Measurements from ENCODE around the gene PPARA.

Gene PPARA

DNA sequence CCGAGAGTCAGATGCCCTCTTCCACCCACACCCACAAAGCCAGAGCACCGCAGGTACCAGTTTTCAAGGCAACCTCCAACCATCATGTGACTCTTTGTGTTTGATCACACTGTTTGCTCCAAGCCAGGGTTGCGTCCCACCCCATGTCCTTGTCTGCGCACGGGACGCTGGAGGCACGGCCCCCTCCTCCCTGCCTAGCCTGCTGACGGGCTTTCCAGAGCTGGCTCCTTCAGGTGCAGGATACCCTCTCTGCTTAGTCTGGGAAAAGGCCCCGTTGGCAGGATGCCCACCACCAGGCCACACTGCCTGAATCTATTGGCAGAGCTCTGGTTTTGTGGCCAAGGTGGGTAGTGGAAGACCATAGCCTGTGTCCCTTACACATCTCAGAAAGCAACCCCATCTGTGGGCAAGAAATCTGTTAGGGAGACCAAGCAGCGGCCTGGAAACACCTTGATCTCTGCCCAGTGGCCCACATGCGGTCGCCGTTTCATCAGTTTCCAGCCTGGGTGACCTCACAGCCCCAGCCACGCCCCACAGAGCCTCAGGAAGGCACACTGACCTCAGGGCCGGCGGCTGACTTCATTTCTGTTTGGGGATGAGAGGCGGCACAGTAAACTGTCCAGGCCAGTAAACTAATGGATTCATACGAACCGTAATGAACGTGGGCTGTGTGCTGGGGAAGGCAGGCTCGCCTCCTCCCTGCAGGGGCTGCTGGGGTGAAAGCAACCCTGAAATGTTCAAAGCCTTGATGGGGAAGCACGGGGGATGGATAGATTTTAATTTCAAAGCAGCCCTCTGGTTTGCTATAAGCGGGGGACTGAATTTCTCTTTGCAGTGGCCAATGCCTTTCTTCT, 73.9 kb downstream of the PPARA start:
- no peak for DNase-seq

DNA sequence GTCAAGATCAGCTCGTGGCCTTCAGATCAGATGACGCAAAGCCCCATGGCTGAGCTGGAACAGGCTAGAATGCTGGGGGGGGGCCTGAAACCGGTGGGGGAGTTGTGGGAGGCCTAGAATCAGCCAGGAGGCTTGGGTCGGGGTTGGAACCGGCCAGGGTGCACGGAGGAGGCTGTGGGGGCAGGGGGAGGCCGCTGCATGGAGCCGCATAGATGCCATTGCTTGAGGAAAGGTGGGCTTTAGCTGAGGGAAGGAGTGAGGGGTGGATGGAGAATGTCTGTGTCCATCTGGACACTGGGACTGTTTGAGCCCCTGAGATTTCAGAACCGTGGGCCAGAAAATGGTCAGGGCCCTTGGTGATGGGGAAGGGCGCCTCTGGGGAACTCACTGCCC, 74.6 kb downstream of the PPARA start:
- DNase-seq: no peak

DNA sequence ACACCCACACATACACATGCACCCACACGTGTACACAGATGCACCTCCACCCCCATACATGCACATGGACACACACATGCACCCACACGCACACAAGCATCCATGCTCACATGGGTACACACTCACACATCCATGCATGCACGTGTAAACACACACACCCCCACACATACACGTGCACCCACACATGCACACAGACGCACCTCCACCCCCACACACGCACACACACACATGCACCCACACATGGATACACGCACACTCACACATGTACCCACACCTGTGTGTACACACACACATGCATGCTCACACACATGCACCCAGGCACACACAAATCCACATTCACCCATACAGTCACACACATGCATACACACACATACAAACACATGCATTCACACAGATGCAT, 75.3 kb downstream of the PPARA start:
- no peak for DNase-seq

DNA sequence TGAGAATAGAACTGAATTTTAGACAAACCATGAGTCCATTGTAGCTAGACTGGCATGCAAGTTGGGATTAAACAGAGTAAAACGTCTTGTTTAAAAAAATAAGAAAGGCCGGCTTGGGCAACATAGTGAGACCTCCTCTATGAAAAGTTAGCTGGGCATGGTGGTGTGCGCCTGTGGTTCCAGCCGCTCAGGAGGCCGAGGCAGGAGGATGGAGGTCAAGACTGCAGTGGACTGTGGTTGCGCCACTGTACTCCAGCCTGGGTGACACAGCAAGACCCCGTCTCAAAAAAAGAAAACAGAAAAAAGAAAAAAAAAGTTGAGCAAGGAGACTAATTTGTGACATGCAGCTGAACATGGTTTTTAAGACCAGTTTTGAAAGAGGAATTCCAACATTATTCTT, 76.3 kb downstream of the PPARA start:
- no peak for DNase-seq

DNA sequence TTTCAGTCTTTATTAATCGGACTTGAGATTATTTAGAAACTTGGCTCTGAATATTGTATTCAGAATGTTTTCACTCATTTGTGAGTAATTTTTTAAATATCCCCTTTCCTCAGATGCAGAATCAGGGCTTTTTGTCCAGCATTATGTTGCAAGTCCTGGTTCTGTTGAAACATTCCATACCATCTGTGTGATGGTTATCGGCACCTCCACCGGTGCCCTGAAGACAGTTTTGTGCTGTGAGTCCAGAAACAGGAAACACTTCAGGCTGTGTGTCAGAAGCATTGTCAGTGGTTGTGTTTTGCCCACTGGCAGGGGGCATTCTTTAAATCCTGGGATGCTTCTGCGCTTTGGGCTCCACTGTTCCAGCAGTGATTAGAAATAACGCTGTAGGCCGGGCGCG, 79.4 kb downstream of the PPARA start:
- no peak for DNase-seq

DNA sequence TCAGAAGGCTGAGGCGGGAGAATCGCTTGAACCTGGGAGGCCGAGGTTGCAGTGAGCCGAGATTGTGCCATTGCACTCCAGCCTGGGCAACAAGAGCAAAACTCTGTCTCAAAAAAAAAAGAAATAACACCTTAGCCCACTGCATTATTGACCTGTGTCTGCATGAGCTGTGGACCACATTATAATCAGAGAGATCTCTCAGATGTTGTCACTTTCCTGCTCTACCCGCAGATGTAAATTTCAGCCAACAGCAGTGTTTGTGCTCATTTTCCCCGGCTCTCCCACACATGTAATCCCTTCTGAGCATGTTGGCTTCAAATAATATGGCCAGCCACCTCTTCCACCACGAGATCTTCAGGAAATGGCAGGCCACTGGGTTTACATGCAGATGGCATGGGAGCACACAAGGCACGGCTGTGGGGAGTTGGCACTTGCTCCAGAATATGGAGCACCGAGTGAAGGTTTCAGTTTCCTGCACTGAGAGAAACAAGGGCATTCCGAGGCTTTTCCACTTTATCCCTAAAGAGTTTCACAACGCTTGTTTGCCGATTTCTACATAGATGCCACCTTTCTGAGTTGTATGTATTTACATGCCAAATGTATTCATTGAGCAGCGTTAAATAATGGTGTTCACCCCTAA, 80.1 kb downstream of the PPARA start:
- DNase-seq: no peak

DNA sequence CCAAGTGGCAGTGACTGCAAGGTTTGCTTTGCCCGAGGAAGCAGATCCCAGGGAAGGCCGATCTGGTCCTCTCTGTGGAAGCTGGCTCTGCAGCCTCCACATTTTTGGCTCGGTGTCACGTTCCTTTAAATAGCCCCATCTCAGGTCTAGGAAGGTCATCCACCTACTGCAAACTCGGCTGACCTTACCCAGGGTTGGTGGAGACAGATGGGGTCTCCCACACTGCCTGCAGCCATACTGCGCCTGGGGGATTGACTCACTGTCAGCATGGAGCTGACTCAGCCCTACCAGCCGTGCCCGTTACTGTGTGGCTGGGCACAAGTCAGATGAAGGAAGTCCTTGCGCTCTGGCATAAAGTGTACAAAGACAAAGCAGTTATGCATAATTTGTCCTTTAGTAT, 82.9 kb downstream of the PPARA start:
- DNase-seq: no peak

DNA sequence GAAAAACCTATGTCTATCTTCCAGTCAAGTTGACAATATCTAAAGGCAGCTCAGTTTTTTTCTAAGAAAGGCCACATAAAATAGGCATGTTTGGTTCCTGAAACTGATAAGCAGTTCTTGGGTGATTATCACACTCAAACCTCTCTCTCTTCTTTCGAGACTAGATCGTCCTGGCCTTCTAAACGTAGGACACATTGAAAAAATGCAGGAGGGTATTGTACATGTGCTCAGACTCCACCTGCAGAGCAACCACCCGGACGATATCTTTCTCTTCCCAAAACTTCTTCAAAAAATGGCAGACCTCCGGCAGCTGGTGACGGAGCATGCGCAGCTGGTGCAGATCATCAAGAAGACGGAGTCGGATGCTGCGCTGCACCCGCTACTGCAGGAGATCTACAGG, 84.6 kb downstream of the PPARA start:
- DNase-seq: no peak

DNA sequence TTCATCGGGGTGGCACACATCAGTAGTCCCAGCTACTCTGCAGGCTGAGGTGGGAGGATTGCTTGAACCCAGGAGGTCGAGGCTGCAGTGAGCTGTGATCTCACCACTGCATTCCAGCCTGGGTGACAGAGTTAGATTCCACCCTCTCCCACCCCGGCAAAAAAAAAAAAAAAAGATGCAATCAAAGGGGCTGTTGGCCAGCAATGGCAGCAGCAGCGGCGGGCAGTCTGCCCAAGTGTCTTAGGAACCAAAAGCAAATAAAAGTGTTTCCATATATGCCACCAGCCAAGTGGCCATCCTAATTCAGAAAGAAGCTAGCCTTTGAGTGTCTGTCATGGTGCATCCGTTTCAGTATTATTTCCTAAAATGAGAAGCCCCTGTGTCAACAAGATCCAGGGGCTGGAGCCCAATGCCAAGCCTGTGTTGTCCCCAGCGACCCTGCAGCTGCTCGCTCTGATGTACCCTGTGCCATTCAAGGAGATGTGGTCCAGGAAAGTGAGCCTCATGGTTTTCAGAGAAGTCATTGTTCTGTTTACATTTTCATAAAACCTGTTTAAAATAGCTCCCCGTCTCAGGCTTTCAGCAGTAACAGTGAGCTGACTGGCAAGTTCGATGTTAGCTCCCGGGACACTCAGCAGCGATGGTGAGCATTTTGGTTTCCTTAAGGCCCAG, 87.3 kb downstream of the PPARA start:
- DNase-seq: no peak

DNA sequence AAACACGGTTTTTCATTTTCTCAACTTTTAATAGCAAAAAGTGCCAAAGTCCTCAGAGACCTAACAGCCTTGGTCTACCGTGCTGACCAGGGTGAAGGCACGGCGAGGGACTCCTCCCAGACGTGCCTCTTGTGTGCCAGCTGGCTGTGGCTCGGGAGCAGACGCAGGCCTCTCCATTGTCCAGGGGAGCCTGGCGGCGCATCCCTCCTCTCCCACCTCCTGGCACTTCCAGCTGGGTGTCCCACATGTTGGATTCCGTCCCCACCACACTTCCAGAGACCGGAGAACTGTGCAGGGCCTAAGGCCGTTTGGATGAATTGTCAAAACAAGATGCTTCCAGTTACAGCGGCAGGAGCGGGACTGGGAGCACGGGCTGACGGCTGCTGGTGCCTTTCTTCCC, 88.2 kb downstream of the PPARA start:
- DNase-seq: no peak

DNA sequence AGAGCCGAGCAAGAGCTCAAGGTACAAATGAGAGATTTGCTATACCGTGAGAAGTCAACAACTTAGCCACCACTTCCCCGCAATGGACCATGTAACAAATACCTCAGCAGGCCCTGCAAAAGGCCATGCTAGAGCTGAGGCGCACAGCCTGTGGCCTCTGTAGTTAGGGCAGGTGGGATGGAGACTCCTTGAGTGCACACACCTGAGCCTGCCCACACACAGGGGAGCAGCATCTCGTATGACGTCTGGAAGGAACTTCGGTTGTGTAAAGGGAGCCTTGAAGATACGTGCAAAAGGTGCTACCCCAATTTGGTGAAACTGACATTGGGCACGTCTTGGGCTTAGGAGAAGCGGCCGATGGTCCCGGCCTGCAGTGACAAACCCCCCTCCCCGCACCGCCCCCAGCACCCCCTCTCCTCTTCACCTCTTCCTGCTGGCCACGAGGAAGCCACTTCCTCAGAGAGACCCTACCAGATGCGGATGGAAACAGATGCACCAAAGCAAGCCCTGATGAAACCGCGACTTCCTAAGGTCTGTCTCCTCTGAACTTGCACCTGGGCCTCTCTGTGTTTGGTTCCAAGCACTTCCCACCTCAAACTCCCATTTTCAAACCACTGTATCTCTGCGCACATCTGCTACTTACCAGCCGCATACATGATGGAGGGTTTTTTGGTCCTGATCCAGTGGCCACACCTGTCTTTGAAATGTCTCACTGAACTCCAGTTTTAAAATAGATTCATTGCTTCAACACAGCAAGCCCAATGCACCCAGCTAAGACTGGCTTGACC, 89.1 kb downstream of the PPARA start:
- no peak for DNase-seq

DNA sequence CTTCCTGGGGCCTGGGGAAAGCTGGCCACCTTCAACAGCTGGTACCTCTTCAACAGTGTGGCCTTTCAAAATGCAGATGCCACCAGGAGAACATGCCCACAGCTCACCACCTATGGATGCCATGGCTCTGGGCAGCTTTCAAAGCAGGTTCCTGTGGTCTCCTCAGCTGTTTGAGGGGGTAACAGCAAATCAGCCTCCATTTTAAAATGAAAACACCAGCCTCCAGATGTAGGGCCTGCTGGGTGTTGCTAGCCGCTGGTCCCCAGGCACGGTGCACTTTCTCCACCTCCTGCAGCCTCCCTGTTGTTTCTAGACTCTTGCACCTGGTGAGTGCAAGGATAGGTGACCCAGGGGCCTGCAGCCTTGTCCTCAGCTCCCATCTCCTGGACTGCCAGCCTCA, 89.7 kb downstream of the PPARA start:
- no peak for DNase-seq

DNA sequence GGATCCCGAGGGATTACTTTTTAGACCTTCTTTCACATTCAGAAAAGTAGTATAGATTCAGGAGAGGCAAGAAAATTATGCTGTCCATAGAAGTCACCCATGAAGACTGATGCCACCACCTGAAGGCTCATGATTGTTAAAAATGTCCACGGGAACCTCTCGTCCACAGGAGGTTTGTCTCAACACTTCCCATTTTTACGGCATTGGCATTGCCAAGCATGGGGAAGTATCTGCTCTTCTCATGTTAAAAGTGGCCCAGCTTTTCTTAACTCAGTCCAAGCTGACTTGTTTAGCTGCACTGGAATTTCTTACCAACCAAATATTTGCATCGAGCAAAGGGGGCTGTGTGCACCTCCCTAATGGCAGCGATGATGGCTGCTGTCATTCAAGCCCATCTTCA, 90.2 kb downstream of the PPARA start:
- no peak for DNase-seq

DNA sequence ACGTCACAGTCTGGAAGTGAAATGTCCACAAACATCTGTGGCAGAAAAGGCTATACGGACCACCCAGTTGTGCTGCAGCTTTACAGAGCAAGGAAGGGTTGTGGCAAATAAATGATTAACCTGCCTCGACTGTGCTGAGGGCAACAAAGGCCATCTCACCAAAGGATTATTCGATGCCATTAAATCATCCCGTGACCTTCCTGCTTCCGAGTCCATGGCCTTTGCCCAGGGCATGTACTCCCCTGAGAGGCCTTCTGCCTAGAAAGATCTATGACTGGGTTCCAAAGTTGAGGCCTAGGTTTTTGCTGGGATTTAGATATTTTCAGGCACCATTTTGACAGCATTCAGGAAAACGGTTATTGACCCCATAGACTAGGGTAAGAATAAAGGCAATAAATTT, 90.6 kb downstream of the PPARA start:
- no peak for DNase-seq

DNA sequence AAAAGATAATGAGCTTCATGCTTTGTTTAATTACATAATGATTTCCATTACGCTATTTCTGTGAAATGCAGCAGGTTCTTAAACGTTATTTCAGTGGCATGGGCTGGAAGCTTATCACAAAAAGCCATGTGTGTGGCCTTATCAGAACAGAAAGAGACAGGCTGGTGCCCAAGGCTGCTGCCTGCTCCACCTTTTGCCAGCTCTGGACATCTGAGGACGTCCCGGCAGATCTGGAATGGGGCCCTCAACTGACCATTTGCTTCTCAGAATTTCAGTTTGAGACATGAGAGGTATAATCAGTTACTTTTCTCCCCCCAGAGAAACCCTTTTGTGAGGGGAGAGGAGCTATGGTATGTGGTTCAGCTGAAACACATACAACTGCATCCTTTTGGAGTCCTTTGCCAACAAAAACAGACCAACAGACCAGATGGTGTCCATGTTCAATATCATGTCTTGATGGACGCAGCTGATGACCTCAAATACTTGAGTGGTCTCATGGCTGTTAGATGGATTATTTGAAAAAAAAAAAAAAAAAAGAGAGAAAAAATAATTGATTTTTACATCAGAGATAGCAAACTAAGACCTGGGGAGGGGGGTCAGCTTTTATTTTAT, 91.2 kb downstream of the PPARA start:
- no peak for DNase-seq

DNA sequence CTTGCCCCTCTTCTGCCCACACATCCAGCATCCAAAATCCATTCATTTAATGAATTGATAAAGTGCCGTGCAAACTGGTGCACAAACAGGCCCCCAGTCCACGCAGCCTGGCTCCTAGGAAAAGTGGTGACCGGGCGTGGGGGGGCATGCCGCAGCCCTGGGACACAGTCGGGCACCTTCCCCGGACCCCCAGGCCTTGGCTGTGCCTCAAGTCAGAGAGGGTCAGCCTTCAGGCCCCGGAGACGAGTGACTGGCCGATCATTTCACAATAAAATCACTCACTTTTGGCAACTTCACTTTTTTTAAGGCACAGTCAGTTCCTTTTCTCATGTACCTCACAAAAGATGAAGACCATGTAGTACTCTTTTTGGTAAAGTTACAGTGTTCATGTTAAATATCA, 91.8 kb downstream of the PPARA start:
- no peak for DNase-seq

DNA sequence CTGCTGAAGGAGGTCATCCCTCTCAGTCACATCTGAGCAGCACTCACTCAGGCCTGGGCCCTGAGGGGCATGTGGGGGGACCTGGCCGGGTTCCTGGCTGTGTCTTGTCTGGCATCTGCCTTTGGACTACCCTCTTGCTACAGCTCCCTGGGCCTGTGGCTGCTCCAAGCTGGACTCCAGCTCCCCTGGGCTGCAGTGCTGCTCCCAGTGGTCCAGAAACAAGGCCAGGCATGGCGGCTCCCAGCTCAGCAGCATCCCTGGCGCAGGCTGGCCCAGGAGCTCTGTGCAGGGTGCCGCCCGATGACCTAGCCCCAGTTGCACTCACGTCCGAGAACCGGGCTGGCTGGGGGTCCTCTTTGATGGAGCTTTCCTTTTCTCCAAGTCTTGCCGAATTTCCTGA, 94.4 kb downstream of the PPARA start:
- no peak for DNase-seq

DNA sequence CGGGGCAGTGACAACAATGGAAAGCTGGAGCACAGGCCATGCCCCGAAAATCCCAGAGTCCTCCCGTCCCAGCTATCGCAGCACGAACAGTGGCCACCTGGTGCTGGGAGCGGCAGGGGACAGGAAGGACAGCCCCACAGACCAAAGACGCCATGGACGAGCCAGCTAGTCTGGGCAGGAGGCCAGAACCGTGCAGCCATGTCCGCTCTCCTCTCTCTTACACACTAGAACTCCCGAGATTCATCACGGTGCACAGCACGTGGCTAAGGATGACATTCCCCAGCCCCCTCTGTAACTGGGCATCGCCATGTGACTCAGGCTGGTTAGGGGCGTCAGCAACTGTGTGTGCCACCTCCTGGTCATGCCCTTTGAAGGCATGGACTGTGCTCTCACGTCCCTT, 95.2 kb downstream of the PPARA start:
- DNase-seq: no peak

DNA sequence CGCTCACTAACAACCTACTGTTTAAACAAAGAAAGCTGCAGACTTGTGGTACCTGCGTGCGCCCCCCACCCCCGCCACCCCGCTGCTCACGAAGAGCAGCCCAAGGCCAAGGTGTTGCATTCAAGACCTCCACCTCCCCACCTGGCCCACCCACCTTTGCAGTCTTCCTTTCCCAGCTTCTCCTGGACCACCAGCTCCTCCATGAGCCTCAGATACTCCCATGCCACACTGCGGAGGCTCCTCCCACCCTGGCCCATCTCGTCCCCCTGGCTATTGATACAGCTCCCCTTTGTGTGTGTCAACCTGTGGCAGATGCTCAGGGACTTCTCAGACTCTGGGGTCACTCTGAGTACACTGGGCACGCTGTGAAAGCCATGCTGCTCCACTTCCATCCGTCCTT, 95.9 kb downstream of the PPARA start:
- no peak for DNase-seq

DNA sequence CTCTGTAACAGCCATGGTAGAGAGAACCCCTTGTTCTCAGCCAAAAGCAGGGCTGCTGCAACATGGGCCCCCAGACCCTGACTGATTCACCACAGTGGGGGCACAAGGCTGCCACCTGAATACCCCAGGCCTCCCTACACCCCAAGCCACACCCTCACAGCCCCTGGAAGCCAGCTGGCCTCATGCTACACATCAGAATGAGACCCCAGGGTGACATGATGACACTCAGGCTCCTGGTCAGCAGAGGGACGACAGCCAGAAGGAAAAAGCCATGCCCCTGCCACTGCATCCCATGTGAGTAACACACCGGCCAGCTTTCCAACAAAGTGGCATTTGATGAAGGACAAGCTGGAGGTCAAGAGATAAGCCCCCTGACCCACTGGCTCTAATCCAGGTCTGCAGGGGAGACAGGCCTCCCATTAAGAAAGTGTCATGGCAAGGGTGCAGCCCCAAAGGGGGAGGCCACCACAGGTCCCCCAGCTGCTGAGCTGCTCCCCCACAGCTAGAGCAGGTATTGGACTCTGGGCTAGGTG, 97.2 kb downstream of the PPARA start:
- no peak for DNase-seq

DNA sequence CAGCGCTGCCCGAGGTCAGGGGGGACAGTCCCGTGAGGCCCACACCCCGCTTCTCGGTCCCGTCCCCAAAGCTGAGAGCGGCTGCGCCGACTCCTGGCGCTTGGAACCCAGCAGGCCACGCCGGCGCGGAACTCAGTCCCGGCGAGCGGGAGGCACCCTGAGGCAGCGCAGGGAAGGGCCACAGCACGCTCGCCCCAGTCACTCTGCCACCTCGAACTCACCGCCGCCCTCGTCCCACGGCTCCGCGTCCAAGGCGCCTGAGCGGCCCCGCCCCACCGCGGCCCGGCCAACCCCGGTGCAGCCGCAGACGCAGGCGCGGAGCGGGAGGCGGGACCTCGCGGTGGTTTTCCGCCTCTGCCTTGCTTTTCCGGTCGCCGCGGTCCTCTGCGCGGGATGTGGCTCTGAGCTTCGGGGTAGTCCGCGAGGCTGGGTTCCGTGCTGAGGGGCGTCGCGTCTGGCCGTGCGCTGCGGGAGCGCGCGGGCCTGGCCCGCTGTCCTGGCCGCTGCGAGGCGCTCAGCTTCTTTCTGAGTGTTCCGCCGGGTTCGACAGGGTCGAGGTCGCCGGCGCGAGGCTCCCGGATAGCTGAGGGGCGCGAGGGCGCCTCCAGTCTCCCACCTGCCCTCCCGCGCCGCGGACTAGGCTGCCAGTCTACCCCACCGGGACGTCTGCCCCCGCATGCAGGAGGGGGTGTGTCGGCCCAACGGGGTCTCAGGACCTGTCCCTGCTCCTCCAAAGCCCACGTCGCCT, 99.9 kb downstream of the PPARA start, which contains the start of gene CDPF1:
CDPF1 (minus strand) TSS at position 259 of the 748 bp plus-strand sequence. CDS start 2,009 bp downstream, outside the sequence.
- peak; percentile 95 for DNase-seq

DNA sequence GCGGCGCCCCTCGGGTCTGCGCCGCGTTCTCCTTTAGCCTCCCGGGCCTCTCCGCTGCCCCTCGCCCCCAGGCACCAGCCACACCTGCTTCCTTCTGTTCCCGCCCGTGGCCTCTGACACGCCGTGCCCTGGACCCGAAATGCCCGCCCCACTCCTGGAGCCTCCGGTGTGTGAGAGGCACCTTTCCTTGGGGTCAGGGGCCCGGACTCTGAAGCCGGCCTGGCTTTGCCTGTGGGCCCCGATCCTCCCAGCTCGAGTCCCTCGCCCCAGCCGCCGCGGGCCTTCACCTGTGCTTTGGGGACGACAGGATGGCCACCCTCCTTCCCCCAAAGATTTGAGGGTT, 100.4 kb downstream of the PPARA start:
- DNase-seq: no peak
